ENCODE data around the gene CSTPP1. TPM values are rescaled to one million over a fixed set of nuclear protein-coding genes. Genes with fewer than 3 reads are reported as not detected.

CSTPP1 gene
- total RNA-seq, 1 donor from 2014 or later: 31.5 TPM

DNA sequence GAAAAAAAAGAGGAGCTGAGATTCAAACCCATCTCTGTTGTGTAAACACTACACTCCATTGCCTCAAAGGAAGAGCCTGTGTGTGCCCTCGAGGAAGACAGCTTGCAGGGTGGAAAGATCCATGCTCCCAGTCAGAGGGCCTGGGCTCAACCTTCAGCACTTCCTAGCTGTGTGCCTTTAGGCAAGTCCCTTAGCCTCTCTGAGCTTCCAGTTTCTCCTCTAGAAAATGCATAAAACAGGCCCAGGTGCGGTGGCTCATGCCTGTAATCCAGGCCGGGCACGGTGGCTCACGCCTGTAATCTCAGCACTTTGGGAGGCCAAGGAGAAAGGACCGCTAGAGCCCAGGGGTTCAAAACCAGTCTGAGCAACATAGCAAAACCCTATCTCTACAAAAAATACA lies 244.7 kb downstream of the CSTPP1 start:
- H3K36me3 ChIP-seq (ENCODE audit: control insufficient read depth, insufficient read depth, low read length): peaks cover 2% of the 10 kb centered on the region
- H3K4me3 ChIP-seq (ENCODE audit: low read depth, low read length): no peak overlapping the region
- no peaks in the 10 kb centered on the region for H3K27me3 ChIP-seq (ENCODE audit: control insufficient read depth, insufficient read depth, low read length)
- no peak for DNase-seq (ENCODE audit: low read depth)
- TF ChIP-seq, protein P1, sequence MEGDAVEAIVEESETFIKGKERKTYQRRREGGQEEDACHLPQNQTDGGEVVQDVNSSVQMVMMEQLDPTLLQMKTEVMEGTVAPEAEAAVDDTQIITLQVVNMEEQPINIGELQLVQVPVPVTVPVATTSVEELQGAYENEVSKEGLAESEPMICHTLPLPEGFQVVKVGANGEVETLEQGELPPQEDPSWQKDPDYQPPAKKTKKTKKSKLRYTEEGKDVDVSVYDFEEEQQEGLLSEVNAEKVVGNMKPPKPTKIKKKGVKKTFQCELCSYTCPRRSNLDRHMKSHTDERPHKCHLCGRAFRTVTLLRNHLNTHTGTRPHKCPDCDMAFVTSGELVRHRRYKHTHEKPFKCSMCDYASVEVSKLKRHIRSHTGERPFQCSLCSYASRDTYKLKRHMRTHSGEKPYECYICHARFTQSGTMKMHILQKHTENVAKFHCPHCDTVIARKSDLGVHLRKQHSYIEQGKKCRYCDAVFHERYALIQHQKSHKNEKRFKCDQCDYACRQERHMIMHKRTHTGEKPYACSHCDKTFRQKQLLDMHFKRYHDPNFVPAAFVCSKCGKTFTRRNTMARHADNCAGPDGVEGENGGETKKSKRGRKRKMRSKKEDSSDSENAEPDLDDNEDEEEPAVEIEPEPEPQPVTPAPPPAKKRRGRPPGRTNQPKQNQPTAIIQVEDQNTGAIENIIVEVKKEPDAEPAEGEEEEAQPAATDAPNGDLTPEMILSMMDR (IDR thresholded peaks at IDR 0.05; ENCODE audit: insufficient read depth, low read length, poor library complexity, severe bottlenecking): no peak

DNA sequence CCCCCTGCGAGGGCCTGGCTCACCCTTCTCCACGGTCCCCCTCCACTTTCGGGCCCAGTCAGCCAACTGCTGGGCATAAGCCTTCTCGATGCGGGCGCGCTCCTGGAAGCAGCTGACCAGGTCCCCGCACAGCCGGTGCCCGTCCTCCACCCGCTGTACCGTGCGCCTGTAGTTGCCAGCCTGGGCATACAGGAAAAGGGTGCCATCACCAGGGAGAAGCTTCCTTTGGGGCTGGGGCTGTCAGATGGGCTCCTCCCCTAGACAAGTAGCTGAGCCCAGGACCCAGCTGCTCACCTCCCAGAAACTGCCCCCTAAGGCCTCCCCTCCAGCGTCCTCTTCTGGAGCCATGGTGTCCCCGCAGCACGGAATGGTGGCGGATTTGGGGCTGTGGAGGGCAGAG lies 245.8 kb downstream of the CSTPP1 start:
- DNase-seq (ENCODE audit: low read depth): no peak
- Histone ChIP-seq H3K4me3 (ENCODE audit: low read depth, low read length) (no peak overlapping the region), H3K36me3 (ENCODE audit: control insufficient read depth, insufficient read depth, low read length) (peaks cover 2% of the 10 kb centered on the region), H3K27me3 (ENCODE audit: control insufficient read depth, insufficient read depth, low read length) (no peaks in the 10 kb centered on the region)
- TF ChIP-seq, protein P1 (IDR thresholded peaks at IDR 0.05; ENCODE audit: insufficient read depth, low read length, poor library complexity, severe bottlenecking): no peak

DNA sequence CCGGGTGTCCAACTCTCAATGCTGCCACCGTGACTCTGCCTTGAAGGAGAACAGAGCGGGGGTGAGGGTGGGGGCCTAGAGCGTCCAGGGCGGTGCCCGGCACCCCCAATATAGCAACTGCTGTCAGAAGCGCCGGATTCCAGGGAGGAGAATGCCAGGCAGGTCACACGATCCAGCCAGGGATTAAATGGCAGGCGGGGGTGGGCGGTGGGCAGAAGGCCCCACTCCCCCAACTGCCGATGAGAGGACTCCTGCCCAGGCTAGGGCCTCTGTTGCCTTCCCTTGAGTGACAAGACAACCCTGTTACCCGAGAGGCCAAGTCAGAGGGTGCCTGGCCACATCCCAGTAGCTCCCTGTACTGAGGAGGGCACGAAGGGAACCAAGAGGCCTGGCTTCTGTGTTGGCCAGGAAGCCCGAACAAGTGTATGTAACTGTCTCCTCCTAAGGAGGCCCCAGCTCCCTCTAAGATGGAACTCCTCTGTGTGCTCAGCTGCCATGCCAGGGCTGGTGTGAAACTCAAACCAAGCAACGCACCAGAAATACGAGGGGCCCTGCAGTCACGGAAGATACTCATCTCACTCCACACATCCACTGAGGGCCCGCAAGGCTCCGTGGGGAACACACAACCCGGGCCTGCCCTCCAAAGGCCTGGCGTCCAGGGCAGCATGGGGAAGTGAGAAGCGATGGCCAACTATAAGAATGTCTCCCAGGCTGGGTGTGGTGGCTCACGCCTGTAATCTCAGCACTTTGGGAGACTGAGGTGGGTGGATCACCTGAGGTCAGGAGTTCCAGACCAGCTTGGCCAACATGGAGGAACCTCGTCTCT lies 246.7 kb downstream of the CSTPP1 start:
- DNase-seq (ENCODE audit: low read depth): no peak
- no peaks in the 10 kb centered on the region for H3K36me3 ChIP-seq (ENCODE audit: control insufficient read depth, insufficient read depth, low read length)

DNA sequence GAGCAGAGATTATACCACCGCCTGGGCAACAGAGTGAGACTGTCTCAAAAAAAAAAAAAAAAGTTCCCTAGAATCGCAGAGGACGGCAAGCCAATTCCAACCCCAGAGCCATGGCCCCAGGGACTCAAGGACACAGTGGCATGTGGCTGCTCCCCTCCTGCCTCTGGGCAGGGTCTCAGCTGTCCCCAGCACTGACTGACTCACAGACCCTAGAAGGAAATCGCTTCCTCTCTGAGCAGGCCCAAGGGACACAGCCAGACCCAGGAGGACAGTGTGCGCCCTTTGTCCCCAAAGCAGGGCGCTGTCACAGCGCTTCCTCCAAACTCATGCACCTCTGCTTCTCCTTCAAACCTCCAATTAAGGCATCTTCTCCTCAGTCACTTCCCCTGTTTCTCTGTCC lies 247.4 kb downstream of the CSTPP1 start:
- TF ChIP-seq, protein P1 (IDR thresholded peaks at IDR 0.05; ENCODE audit: insufficient read depth, low read length, poor library complexity, severe bottlenecking): no peak
- no peak for DNase-seq (ENCODE audit: low read depth)
- Histone ChIP-seq H3K27me3 (ENCODE audit: control insufficient read depth, insufficient read depth, low read length) (no peaks in the 10 kb centered on the region), H3K36me3 (ENCODE audit: control insufficient read depth, insufficient read depth, low read length) (no peaks in the 10 kb centered on the region), H3K4me3 (ENCODE audit: low read depth, low read length) (no peak overlapping the region)

More for the DNA sequence above, 246.7 kb downstream of the CSTPP1 start:
- Histone ChIP-seq H3K4me3 (ENCODE audit: low read depth, low read length) (no peak overlapping the region), H3K27me3 (ENCODE audit: control insufficient read depth, insufficient read depth, low read length) (no peaks in the 10 kb centered on the region)
- TF ChIP-seq, protein P1 (IDR thresholded peaks at IDR 0.05; ENCODE audit: insufficient read depth, low read length, poor library complexity, severe bottlenecking): no peak

DNA sequence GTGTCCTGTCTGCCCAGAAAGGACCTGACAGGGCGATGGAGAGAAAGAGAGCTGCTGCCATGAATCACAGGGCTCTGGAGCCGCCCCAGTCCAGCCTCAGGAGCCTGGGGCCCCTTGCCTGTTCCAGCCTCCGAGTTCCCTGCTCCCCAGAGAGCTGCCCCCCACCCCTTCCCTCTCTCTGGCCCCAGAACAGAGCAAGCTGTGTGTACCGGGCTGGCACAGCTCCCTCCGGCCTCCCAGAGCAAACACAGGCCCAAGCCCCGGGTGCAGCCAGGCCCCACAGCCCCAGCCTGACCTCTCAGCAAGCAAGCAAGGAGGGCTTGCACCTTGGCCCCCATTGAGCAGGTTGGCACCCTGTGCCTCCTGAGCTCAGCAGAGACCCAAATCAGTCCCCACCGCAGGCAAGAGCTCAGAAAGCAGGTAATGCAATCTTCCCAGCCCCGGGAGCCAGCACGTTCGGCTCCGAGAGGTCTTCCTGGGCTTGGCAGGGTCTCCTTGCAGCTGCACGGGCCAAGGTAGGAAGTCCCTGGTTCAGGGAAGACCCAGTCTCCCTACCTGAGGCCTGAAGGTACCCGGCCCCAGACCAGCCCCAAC lies 248.2 kb downstream of the CSTPP1 start:
- Histone ChIP-seq H3K36me3 (ENCODE audit: control insufficient read depth, insufficient read depth, low read length) (no peaks in the 10 kb centered on the region), H3K4me3 (ENCODE audit: low read depth, low read length) (peak overlapping the region; percentile 61), H3K27me3 (ENCODE audit: control insufficient read depth, insufficient read depth, low read length) (no peaks in the 10 kb centered on the region)
- TF ChIP-seq, protein P1 (IDR thresholded peaks at IDR 0.05; ENCODE audit: insufficient read depth, low read length, poor library complexity, severe bottlenecking): no peak
- DNase-seq (ENCODE audit: low read depth): no peak

Data from kidney epithelial cell (primary cell).